UCSD-AML1 (cell line): ENCODE results near the gene TXLNG.
A peak's percentile ranks its signal among the peaks of the same experiment; 100 is the strongest.
"Not testable (repeated sequence)": the region's sequence is repeated elsewhere in the genome, so short reads cannot be mapped to it uniquely, and the experiment has no call there.

Experiments used
- DNase-seq: peaks from one replicate; lab custom pipeline; 2025; ENCODE audit not compliant: unreplicated experiment; lab: John Stamatoyannopoulos, UW

Gene TXLNG

GRCh38 chrX:16838202-16839066, 52.2 kb downstream of the TXLNG start:
- no peak for DNase-seq

GRCh38 chrX:16839219-16839851, 53.1 kb downstream of the TXLNG start:
- DNase-seq, result no peak

- DNase-seq, result no peak
These were observed 53.7 kb downstream of the TXLNG start for GRCh38 chrX:16839852-16840460.

- DNase-seq, result no peak
These were observed 56.4 kb downstream of the TXLNG start for GRCh38 chrX:16842684-16843083.

GRCh38 chrX:16843208-16843909, 57.1 kb downstream of the TXLNG start:
- DNase-seq, result no peak

- DNase-seq, result no peak
These were observed 59.4 kb downstream of the TXLNG start for GRCh38 chrX:16845686-16846085.

GRCh38 chrX:16848541-16848940, 62.3 kb downstream of the TXLNG start:
- DNase-seq, result no peak

- DNase-seq, result no peak
These were observed 65.2 kb downstream of the TXLNG start for GRCh38 chrX:16851421-16851820.

- no peak for DNase-seq
These were observed 65.6 kb downstream of the TXLNG start for GRCh38 chrX:16851827-16852226.

GRCh38 chrX:16852617-16853179, 66.4 kb downstream of the TXLNG start:
- no peak for DNase-seq

- no peak for DNase-seq
These were observed 67.3 kb downstream of the TXLNG start for GRCh38 chrX:16853537-16853936.

- DNase-seq, result no peak
These were observed 69.3 kb downstream of the TXLNG start for GRCh38 chrX:16855363-16856075.

- DNase-seq, result not testable (repeated sequence)
These were observed 69.8 kb downstream of the TXLNG start for GRCh38 chrX:16856076-16856404.

GRCh38 chrX:16856744-16857143, 70.5 kb downstream of the TXLNG start:
- DNase-seq, result no peak

- no peak for DNase-seq
These were observed 76.6 kb downstream of the TXLNG start for GRCh38 chrX:16862829-16863228.

GRCh38 chrX:16867947-16868346, 81.7 kb downstream of the TXLNG start:
- DNase-seq, result no peak

GRCh38 chrX:16868920-16869319, 82.7 kb downstream of the TXLNG start:
- DNase-seq, result no peak

- peak; percentile 50 for DNase-seq
These were observed 83.3 kb downstream of the TXLNG start for GRCh38 chrX:16869393-16870094.

GRCh38 chrX:16870095-16870861, 84.0 kb downstream of the TXLNG start, which contains the start of gene RBBP7:
RBBP7 (minus strand) TSS chrX:16870362; CDS start chrX:16870053, 309 bp downstream.
- peak; percentile 92 for DNase-seq
